GM12872 (cell line): ENCODE measurements around the gene RASA3.

Experiments used
- TF ChIP-seq, protein P1 (sequence below): IDR thresholded peaks from 3 replicates; pipeline ENCODE4 v1.5.1; 2011; ENCODE audit warnings: low read depth, mild to moderate bottlenecking, low read length, moderate library complexity; ENCODE audit not compliant: insufficient read depth

The RASA3 gene

GRCh38 chr13:114022309-114022669, 110.1 kb downstream of the RASA3 start:
- TF ChIP-seq, protein P1, sequence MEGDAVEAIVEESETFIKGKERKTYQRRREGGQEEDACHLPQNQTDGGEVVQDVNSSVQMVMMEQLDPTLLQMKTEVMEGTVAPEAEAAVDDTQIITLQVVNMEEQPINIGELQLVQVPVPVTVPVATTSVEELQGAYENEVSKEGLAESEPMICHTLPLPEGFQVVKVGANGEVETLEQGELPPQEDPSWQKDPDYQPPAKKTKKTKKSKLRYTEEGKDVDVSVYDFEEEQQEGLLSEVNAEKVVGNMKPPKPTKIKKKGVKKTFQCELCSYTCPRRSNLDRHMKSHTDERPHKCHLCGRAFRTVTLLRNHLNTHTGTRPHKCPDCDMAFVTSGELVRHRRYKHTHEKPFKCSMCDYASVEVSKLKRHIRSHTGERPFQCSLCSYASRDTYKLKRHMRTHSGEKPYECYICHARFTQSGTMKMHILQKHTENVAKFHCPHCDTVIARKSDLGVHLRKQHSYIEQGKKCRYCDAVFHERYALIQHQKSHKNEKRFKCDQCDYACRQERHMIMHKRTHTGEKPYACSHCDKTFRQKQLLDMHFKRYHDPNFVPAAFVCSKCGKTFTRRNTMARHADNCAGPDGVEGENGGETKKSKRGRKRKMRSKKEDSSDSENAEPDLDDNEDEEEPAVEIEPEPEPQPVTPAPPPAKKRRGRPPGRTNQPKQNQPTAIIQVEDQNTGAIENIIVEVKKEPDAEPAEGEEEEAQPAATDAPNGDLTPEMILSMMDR: no peak

GRCh38 chr13:114021464-114022308, 110.7 kb downstream of the RASA3 start:
- TF ChIP-seq, protein P1: no peak

DNA sequence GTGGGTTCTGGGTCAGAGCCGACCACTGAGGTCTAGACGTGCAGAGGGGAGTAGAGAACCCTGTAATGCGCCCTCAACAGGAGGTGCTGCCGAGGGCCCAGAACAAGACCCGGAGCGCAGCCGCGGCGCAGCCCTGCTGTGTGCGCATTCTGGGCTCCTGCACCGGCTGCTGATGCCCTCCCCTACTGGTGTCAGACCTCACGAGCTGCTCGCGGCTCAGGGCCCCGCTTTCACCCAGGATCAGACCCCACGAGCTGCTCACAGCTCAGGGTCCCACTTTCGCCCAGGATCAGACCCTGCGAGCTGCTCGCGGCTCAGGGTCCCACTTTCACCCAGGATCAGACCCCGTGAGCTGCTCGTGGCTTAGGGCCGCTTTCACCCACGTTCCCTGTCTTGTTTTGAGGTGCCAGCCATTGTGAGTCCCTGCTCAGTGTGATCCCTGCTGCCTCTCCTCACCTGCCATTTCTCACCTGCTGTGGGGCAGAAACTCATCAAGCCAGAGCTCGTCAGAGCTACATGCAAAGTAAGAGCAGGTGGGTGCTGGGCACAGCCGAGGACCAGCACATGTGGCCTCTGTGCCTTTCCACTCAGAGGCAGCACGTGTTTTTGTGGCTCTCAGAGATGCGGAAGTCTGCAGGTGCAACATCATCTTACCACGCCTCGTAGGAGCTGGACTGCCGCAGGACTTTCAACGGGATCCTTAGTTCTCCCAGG, 111.5 kb downstream of the RASA3 start:
- TF ChIP-seq, protein P1: no peak

- TF ChIP-seq, protein P1: no peak
Measured at GRCh38 chr13:114019367-114019766, 113.1 kb downstream of the RASA3 start.

- TF ChIP-seq, protein P1: no peak
Measured at GRCh38 chr13:114018461-114019055, 113.9 kb downstream of the RASA3 start.

DNA sequence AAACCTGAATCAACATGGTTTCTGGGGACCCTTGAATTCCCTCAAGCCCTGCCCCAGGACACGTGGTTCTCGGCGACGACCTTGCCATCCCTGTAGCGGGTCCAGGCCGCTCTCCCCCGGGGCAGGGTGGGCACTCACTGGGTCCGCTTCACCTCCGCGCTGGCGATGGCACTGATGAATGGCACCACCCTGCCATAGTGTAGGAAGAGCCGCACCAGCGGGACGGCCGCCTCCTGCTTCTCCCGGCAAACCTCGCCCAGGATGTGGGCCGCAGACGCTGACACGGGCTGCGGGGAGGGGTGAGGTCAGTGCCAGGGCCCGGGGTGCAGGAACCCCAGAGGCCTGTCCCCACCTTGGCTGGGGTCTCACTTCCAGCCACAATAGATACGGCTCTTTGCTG, 114.5 kb downstream of the RASA3 start:
- TF ChIP-seq, protein P1: no peak

- TF ChIP-seq, protein P1: no peak
Measured at GRCh38 chr13:114017028-114017630, 115.3 kb downstream of the RASA3 start.
